ENCODE measurements around the gene ELF4.
A peak's percentile ranks its signal among the peaks of the same experiment; 100 is the strongest.

Gene ELF4

DNA sequence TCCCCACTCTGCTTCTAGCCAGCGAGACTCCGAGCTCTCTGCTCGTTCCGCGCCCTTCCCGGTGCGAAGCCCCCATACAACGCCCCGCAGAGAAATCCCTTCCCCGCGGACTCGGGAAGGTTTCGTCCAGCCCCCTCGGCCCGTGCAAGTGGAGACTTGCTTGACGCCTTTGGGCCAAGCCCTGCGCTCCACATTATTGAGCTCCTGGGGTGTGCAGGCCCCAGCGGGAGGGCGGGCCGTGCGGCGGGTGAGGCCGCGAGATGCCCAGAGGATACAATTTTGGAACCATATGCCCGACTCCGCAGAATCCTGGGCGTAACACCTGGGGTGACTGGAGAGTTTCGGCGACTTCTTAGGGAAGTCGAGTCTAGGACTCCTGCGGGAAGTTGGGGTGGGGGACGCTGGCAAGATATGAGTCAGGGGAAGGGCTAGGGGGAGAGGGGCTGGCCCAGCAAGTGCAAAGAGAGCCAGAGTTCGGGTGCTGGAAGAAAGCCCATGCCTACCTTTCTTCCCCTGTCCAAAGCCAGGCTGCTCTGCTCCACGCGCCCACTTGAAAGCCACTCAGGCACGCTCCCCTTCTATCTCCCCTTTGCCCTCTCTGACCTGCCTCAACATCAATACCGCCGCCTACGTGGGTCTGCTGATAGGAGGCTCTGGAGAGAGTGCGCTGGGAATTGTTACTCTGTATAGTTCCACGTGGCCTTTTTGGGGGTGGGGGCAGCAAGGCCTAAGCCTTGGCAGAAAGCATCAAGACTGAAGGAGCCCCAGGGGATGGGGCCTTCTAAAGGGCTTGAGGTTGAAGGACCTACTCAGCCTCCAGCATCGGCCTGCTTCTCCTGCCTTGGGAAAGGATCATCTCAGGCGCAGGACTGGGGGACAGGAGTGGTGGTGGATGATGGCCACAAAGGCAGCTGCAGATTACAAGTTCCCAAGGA is 1.2 kb upstream of the ELF4 start:
- peak in 1 of 2 experiments; percentile 43 for DNase-seq

DNA sequence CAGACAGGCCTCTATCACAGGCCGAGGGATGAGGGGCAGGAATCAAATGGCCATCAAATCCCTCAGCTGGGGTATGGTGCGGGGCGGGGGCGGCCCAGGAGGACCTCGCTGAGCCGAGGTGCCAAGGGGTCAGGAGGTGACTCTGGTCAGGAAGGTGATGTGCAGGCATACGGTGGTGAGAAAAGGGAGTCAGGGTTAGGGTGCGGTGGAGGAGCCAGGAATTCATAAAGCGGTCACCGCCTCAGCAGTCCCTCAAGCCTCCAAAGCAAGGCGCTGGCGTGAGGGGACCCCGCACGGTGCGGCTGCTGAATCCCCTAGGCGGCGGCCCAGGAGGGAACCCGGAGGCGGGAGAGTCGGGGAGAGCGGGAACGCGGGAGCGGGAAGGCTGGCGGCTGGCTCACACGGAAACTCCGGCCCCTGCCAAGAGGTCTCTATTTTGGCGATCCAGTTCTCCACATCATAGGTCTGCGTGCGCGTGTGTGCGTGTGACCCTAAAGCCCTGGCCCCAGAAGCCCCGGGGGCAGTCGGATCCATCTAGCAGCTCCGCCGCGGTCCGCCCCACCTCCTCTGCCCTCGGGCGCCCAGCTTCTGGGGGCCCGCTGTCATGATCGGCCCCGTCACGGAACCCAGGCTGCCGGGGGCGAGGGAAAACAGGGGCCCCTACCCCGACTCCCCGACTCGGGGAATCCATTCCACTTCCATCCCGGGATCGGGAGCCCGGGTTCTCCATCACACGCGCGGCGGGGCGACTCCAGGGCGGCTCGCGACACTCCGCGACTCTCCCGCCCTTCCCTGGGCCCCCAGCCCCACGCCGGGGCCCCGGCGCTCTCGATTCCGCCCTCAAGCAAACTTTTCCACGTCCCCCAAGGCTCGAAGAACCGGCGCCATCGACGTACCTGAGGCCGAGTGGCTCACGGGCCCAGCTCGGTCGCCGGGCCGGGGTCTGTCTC is 593 bp downstream of the ELF4 start:
- DNase-seq = peak in 1 of 2 experiments; percentile 16

DNA sequence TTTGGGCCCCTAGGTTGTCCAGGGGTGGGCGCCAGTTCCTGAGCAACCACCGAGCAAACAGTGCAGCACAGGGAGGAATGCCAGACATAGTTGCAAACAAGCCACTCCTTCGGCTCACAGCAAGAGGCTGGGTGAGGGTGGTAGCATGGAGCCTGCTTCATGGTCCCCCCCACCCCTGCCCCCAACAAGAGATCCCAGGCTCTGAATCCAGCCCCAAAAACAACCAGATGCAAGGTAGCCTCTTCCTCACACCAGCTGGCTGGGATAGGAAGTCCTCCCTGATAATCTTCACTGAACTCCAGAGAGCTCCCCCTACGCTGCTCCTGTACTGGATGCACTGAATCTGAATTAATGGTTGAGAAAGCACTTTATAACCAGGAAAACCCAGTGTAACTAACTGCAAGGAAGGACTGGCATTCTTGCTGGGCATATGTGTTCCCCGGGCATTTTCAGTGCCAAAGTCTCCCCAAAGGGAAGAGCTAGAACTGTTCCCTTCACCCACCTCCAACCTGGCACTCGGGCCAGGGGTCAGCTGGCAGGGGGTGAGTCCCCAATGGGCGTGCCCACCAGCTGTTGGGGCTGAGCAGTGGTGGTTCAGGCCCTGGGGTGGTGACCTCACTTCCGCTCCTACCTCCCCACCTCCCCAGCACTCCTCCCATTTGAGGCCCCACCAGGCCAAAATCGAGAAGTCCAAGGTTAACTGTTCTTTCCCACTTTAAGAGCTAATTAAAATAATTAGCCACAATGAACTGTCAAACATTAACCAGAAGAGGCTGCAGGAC is 1.5 kb downstream of the ELF4 start:
- DNase-seq = peak in 1 of 2 experiments; percentile 24

DNA sequence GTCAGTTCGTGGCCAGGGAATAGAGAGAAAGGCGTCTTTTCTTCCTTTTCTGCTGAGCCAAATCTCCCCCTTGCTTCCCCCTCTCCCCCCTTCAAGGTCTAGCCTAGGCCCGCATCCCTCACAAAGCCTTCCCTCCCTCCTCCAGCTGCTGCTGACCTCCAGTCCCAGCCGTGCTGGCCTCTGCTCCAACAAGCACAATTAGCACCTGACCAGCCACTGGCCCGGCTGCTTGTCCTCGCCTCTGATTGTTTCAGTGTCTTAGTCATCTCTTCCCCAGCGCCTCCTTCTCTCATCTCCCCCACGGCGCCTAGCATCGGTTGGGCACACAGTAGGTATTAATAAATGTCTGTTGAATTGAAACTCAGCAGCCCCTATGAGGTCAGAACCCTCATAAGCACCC is 4.2 kb downstream of the ELF4 start:
- no peak for DNase-seq

DNA sequence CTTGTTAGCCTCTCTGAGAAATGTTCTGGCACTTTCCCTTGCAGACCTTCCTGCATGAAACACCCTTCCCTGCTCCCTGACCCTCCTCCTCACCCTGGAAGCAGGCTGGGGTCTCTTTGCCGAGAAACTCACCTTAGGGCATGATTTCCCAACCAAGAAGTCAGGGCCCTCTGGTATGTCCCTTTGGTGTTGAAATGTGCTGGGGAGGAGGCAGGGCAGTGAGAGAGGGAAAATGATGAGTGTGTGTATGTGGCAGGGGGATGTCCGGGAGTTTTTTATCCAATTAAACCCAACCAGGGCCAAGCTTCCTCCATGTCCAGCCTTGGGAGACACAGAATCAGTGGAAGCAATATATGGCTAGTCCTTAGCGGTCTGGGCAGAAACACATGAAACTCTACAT is 5.1 kb downstream of the ELF4 start:
- no peak for DNase-seq

GRCh38 chrX:130103605-130104004 is 6.7 kb downstream of the ELF4 start:
- no peak for DNase-seq

DNA sequence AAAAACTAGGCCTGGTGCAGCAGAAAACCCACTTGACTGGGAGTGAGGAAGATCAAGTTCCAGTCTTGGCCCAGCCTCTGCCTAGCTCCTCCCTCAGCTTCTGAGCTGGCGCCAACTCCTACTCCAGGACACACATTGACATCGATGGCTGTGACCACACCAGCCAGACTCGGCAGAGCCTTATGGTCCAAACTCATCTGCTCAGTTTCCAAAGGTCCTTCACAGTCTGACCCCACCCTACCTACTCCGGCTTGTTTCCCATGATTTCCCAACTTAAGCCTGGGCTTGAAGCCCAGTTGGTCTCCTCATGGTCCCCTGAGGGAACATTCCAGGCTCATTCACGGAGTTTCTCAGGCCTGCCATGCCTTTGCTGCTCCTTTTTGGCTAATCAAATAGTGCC is 10.1 kb downstream of the ELF4 start:
- DNase-seq = peak in 1 of 2 experiments; percentile 52

DNA sequence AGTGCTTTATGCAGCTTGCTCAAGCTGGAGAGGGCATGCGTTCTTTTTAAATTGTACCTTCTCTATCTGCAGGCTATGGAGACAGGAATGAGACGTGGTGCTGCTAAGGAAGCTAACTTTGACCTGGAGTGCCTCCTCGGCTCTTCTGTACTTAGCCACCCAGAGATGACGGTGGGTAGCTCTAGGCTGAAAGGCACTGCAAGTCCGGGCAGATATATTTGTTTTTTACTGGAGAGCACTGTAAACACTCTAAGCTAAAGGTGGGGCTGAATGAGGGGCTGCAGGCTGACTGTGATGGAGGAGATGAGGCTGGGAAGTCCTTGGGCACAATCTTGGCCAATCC is 12.1 kb downstream of the ELF4 start:
- DNase-seq = no peak

- peak; percentile 16 to 67 for DNase-seq
Observed at GRCh38 chrX:130097507-130098209, 12.6 kb downstream of the ELF4 start.

- no peak for DNase-seq
Observed at GRCh38 chrX:130095249-130096030, 14.9 kb downstream of the ELF4 start.

- DNase-seq = no peak
Observed at GRCh38 chrX:130094696-130095095, 15.6 kb downstream of the ELF4 start.

GRCh38 chrX:130093271-130093670 is 17.0 kb downstream of the ELF4 start:
- no peak for DNase-seq

- DNase-seq = no peak
Observed at GRCh38 chrX:130091980-130092522, 18.2 kb downstream of the ELF4 start.

GRCh38 chrX:130090364-130090763 is 19.9 kb downstream of the ELF4 start:
- no peak for DNase-seq

DNA sequence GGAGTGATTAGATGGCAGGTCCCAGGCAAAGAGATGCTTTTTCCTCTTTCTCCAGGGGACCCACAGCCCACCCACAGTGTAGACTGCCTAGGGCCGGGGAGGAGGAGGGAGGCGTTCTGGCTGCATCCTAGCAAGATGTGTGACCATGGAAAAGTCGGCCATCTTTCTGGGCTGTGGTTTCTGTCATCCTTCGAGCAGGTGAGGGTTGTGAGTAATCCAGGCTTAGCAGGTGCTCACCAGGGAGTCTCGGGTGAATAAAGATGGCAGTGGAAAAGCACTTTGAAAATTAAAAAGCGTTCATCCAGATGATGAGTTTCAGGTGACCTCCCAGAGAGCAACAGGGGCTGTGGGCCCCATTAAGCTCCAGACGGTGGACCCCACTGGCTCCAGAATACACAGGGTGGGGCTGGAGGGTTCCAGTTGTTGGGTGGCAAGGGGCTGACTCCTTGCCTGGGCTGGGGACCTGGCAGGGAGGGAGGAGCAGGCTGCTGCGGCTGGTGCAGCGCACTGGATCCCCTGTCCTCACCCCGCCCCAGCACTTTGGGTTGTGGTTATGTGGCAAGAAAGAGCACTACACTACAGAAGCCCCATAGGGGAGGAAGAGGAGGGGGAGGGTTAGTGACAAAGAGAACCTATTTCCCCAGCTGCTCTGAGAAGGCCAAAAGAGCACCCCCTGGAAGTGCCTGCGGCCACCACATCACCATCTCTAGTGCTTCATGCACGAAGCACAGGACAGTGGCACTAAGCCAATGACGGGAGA is 23.7 kb downstream of the ELF4 start:
- DNase-seq = no peak

DNA sequence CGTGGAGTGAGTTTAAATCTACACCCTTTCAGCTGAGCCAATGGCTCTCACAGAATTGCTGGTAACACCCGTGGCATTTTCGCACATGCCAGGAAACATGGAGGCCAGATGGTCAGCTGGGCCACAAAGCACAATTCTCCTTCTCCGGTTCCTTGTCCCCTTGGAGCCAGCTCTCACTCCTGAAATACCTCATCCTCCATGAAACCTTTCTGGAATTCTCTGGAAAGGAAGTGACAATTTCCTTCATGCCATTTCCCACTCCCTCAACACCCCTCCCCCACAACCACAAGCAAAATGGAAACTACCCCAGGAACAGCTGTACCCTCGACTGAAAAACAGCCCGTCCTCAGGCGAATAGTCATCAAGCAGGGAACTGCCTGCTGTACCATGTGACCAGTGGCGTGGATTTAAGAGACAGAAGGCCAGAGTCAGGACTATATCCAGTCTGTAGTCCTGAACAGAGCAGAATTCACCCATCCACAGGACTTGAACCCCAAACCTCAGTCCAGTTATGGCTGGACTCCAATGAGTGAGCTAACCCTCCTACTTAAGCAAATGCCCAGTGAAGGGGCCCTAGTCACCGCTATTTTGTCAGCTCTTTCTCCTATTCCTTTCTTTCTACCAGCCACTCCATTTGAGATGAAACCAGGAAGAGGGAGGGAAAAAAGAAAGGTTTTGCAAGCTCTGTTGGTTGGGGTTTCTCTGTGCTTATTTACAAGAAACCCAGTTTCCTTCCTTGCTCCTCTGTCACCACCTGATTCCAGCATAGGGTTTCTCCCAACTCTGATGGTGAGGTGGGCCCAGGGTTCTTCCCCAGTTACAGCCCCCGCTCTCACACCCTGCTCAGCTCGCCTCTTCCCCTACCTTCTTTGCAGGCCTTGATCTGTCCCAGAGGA is 24.5 kb downstream of the ELF4 start:
- DNase-seq = peak in 1 of 2 experiments; percentile 13

DNA sequence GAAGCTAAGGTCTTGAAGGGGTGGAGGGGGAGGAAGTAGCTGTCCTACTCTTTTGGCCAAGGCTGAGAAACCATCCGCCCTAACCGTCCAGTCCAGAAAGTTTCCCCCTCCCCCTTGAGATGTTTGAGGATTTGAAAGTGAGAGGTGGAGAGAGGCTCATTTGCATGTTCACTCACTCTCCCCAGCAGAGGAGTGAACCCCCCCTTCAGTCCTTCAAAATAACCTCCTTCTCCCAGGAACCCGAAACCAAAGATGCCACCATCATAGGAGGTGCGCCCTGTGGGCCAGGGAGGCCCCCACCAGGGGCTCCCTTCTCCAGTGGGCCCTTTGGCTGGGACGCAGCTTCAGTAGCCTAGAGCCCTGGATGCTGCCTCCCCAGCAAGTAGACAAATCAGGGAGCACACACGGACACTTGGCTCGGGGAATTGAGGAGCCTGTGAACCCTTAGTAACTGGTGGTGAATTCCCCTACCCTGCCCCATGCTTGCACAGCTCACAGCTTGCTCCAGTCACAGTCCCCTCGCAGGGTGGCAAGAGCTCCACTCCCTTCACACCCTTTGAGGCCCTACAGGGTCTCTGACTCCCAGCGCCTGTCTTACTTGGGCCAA is 25.6 kb downstream of the ELF4 start:
- DNase-seq = no peak

GRCh38 chrX:130083656-130084382 is 26.5 kb downstream of the ELF4 start:
- no peak for DNase-seq

All from NCI-H524 (cell line).